SK-N-SH (cell line): ENCODE measurements around the gene KRT73. TPM values are rescaled to one million over a fixed set of nuclear protein-coding genes. Genes with fewer than 3 reads are reported as not detected.

ENCODE experiments used
- CTCF ChIA-PET: fragments of 300-600, 350-600 bp; formaldehyde crosslinking; extraction: SDS; loops from one replicate; lab custom pipeline; 2021; lab: Yijun Ruan, JAX
- POLR2A ChIA-PET: fragments of 350-600 bp; sonication (Branson Sonifier 250); formaldehyde crosslinking; extraction: SDS; loops from one replicate; lab custom pipeline; 2020; ENCODE audit warnings: antibody characterized with exemption, inconsistent platforms; lab: Yijun Ruan, JAX
- DNase-seq: peaks from one replicate; pipeline ENCODE4 v3.0.0; 2012
- H2AFZ ChIP-seq: fragments of 200-600 bp; sonication (generic); 2 replicates; pipeline ENCODE4 v1.8.1; 2016; ENCODE audit warnings: antibody characterized with exemption, mild to moderate bottlenecking, low read depth
- H3F3A ChIP-seq: fragments of 200-600 bp; sonication (generic); replicated peaks from 2 replicates; pipeline ENCODE3; 2016; ENCODE audit warnings: antibody characterized with exemption, mild to moderate bottlenecking; ENCODE audit not compliant: insufficient read depth
- H3K27ac ChIP-seq, 2 experiments: fragments of 200-500 bp in 1 of 2; fragments of 200-600 bp in 1 of 2; sonication (Bioruptor generic) in 1 of 2; sonication (generic), shearing (Covaris generic) in 1 of 2; 2 replicates each; pipeline versions ENCODE4 v1.5.1 to v1.6.1; 2014 to 2016; ENCODE audit warnings: low read depth in 2 of 2, inconsistent platforms in 1 of 2, low read length in 1 of 2, mild to moderate bottlenecking in 1 of 2, mixed read lengths in 1 of 2
- H3K27me3 ChIP-seq: fragments of 200-600 bp; sonication (generic), shearing (Covaris generic); 2 replicates; pipeline ENCODE4 v1.6.1; 2016; ENCODE audit warnings: mixed run types; ENCODE audit not compliant: insufficient read depth
- H3K36me3 ChIP-seq, 2 experiments: fragments of 200-500 bp in 1 of 2; fragments of 200-600 bp in 1 of 2; sonication (Bioruptor generic) in 1 of 2; sonication (generic) in 1 of 2; replicated peaks in 1 of 2; 2 replicates each; pipeline versions ENCODE3 to v1.5.1; 2014 to 2016; ENCODE audit warnings: low read length in 1 of 2, mild to moderate bottlenecking in 1 of 2; ENCODE audit not compliant: insufficient read depth in 2 of 2, control insufficient read depth in 1 of 2
- H3K4me1 ChIP-seq, 2 experiments: fragments of 200-500 bp in 1 of 2; fragments of 200-600 bp in 1 of 2; sonication (Bioruptor generic) in 1 of 2; sonication (generic), shearing (Covaris generic) in 1 of 2; 2 replicates each; pipeline versions ENCODE4 v1.5.1 to v1.6.1; 2014 to 2016; ENCODE audit warnings: low read depth in 1 of 2, low read length in 1 of 2, mixed run types in 1 of 2; ENCODE audit not compliant: insufficient read depth in 2 of 2, control insufficient read depth in 1 of 2
- H3K4me2 ChIP-seq: fragments of 200-600 bp; sonication (generic), shearing (Covaris generic); 2 replicates; pipeline ENCODE4 v1.6.1; 2017; ENCODE audit warnings: mixed run types
- H3K4me3 ChIP-seq, 2 experiments: fragments of 200-500 bp in 1 of 2; fragments of 200-600 bp in 1 of 2; sonication (Bioruptor generic) in 1 of 2; sonication (generic), shearing (Covaris generic) in 1 of 2; 2 replicates each; pipeline versions ENCODE4 v1.5.1 to v1.8.1; 2014 to 2016; ENCODE audit warnings: low read depth in 2 of 2, inconsistent platforms in 1 of 2, low read length in 1 of 2, mild to moderate bottlenecking in 1 of 2, mixed read lengths in 1 of 2, moderate library complexity in 1 of 2
- H3K79me2 ChIP-seq: fragments of 200-600 bp; sonication (generic); 2 replicates; pipeline ENCODE4 v1.8.1; 2017; ENCODE audit warnings: mild to moderate bottlenecking; ENCODE audit not compliant: insufficient read depth
- H3K9ac ChIP-seq: fragments of 200-600 bp; sonication (generic); 2 replicates; pipeline ENCODE4 v1.6.1; 2017; ENCODE audit warnings: mixed run types
- H3K9me2 ChIP-seq: fragments of 200-600 bp; sonication (generic); 2 replicates; pipeline ENCODE4 v1.6.1; 2017; ENCODE audit warnings: mixed run types
- H3K9me3 ChIP-seq: fragments of 200-600 bp; sonication (generic); 2 replicates; pipeline ENCODE4 v1.6.1; 2017; ENCODE audit warnings: mixed run types, mild to moderate bottlenecking, moderate library complexity
- H4K20me1 ChIP-seq: fragments of 200-600 bp; sonication (generic); 2 replicates; pipeline ENCODE4 v1.6.1; 2017; ENCODE audit warnings: mild to moderate bottlenecking, mixed run types; ENCODE audit not compliant: insufficient read depth
- CHD2 ChIP-seq: fragments of 150-350 bp; IDR thresholded peaks from 2 replicates; pipeline ENCODE4 v1.6.1; 2018; ENCODE audit warnings: low read length; ENCODE audit not compliant: partially characterized antibody
- ELF1 ChIP-seq: IDR thresholded peaks from 2 replicates; pipeline ENCODE4 v1.4.0; 2012
- EZH2phosphoT487 ChIP-seq: fragments of 200-600 bp; sonication (generic); IDR thresholded peaks from 2 replicates; pipeline ENCODE4 v1.6.1; 2017; ENCODE audit warnings: low read depth, mixed run types, mild to moderate bottlenecking, antibody characterized with exemption, moderate library complexity, borderline replicate concordance
- FOXJ3 ChIP-seq: sonication (generic); formaldehyde crosslinking; IDR thresholded peaks from 2 replicates; pipeline ENCODE4 v1.5.1; 2020; ENCODE audit warnings: mild to moderate bottlenecking, missing genetic modification reagents
- FOXM1 ChIP-seq: IDR thresholded peaks from 2 replicates; pipeline ENCODE4 v1.4.0; 2012; ENCODE audit warnings: low read depth, mild to moderate bottlenecking
- GABPA ChIP-seq: IDR thresholded peaks from 2 replicates; pipeline ENCODE4 v1.4.0; 2012; ENCODE audit warnings: low read depth, mild to moderate bottlenecking
- GATA2 ChIP-seq: sonication (generic); formaldehyde crosslinking; IDR thresholded peaks from 2 replicates; pipeline ENCODE4 v1.5.0; 2020; ENCODE audit warnings: mild to moderate bottlenecking, missing genetic modification reagents
- JUND ChIP-seq: IDR thresholded peaks from 2 replicates; pipeline ENCODE4 v1.4.0; 2012
- MEF2A ChIP-seq: IDR thresholded peaks from 2 replicates; pipeline ENCODE4 v1.4.0; 2012; ENCODE audit warnings: low read depth, borderline replicate concordance
- MXI1 ChIP-seq: IDR thresholded peaks from 2 replicates; pipeline ENCODE4 v1.6.1; 2012; ENCODE audit warnings: mild to moderate bottlenecking, low read depth, low read length, improper control_type of control experiment
- NFIC ChIP-seq: IDR thresholded peaks from 2 replicates; pipeline ENCODE4 v1.4.0; 2012; ENCODE audit warnings: borderline replicate concordance
- NRF1 ChIP-seq: IDR thresholded peaks from 2 replicates; pipeline ENCODE4 v1.6.1; 2012; ENCODE audit warnings: low read depth, mild to moderate bottlenecking, low read length
- POLR2AphosphoS5 ChIP-seq: IDR thresholded peaks from 2 replicates; pipeline ENCODE4 v1.6.1; 2012; ENCODE audit warnings: low read depth, low read length
- RXRA ChIP-seq: IDR thresholded peaks from 2 replicates; pipeline ENCODE4 v1.4.0; 2012; ENCODE audit warnings: low read depth, mild to moderate bottlenecking, borderline replicate concordance
- SIN3A ChIP-seq: IDR thresholded peaks from 2 replicates; pipeline ENCODE4 v1.6.1; 2012; ENCODE audit warnings: low read depth, mild to moderate bottlenecking, low read length, moderate library complexity, borderline replicate concordance
- SMC3 ChIP-seq: IDR thresholded peaks from 2 replicates; pipeline ENCODE4 v1.6.1; 2012; ENCODE audit warnings: low read depth, low read length, improper control_type of control experiment
- TCF12 ChIP-seq: IDR thresholded peaks from 2 replicates; pipeline ENCODE4 v1.4.0; 2012
- TEAD4 ChIP-seq: IDR thresholded peaks from 2 replicates; pipeline ENCODE4 v1.4.0; 2012; ENCODE audit warnings: mild to moderate bottlenecking, borderline replicate concordance; ENCODE audit not compliant: insufficient read depth
- YY1 ChIP-seq: IDR thresholded peaks from 2 replicates; pipeline ENCODE4 v1.4.0; 2012; ENCODE audit warnings: low read depth, mild to moderate bottlenecking
- WGBS: methylation state at CpG from one replicate; pipeline ENCODE4 v1.1.6; 2017; ENCODE audit warnings: low lambda C conversion rate; 5-methylcytosine and 5-hydroxymethylcytosine counted together
- polyA plus RNA-seq, 3 experiments: library from polyadenylated mRNA; depleted of rRNA; stranded (reverse); fragments of >200 nt; gene quantifications; 2 replicates each; pipeline ENCODE4 v1.2.3, GENCODE V29; 2012
- TF ChIP-seq, protein P1 (sequence below): fragments of 150-350 bp; IDR thresholded peaks from 2 replicates; pipeline ENCODE4 v1.6.1; 2017; ENCODE audit warnings: antibody characterized with exemption, low read length, low read depth, borderline replicate concordance
- TF ChIP-seq, protein P2 (sequence below): IDR thresholded peaks from 2 replicates; pipeline ENCODE4 v1.6.1; 2012; ENCODE audit warnings: mild to moderate bottlenecking, low read depth, low read length, moderate library complexity

Gene KRT73
- polyA plus RNA-seq, 1 of the 3 experiments (the other 2 are of a cell fraction): not detected

DNA sequence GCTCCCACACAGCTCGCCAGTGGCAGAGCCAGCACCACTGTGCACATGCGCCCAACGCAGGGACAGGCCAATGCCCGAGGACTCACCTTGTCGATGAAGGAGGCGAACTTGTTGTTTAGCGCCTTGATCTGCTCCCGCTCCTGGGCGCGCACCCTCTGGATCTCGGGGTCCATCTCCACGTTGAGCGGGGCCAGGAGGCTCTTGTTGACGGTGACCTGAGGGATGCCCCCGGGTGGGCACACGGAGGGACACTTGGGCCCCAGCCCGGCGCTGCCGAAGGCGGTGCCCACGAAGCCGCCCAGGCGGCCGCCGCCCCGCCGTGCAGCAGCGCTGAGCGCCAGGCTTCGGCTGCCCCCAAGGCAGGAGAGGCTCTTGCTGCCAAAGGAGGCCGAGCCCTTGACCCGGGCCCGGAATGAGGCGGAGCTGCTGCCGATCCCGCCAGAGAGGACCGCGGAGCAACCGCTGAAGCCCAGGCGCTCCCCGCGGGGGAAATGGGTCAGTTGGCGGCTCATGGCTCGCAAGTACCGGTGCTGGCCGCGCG is 17.3 kb downstream of the KRT73 start, which contains the start of gene KRT72 (continued):
- TF ChIP-seq, protein P1, sequence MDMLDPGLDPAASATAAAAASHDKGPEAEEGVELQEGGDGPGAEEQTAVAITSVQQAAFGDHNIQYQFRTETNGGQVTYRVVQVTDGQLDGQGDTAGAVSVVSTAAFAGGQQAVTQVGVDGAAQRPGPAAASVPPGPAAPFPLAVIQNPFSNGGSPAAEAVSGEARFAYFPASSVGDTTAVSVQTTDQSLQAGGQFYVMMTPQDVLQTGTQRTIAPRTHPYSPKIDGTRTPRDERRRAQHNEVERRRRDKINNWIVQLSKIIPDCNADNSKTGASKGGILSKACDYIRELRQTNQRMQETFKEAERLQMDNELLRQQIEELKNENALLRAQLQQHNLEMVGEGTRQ: no peak
- TF ChIP-seq POLR2AphosphoS5: no peak
- TF ChIP-seq GATA2 (CRISPR knock-in tag): no peak
- TF ChIP-seq, protein P2, sequence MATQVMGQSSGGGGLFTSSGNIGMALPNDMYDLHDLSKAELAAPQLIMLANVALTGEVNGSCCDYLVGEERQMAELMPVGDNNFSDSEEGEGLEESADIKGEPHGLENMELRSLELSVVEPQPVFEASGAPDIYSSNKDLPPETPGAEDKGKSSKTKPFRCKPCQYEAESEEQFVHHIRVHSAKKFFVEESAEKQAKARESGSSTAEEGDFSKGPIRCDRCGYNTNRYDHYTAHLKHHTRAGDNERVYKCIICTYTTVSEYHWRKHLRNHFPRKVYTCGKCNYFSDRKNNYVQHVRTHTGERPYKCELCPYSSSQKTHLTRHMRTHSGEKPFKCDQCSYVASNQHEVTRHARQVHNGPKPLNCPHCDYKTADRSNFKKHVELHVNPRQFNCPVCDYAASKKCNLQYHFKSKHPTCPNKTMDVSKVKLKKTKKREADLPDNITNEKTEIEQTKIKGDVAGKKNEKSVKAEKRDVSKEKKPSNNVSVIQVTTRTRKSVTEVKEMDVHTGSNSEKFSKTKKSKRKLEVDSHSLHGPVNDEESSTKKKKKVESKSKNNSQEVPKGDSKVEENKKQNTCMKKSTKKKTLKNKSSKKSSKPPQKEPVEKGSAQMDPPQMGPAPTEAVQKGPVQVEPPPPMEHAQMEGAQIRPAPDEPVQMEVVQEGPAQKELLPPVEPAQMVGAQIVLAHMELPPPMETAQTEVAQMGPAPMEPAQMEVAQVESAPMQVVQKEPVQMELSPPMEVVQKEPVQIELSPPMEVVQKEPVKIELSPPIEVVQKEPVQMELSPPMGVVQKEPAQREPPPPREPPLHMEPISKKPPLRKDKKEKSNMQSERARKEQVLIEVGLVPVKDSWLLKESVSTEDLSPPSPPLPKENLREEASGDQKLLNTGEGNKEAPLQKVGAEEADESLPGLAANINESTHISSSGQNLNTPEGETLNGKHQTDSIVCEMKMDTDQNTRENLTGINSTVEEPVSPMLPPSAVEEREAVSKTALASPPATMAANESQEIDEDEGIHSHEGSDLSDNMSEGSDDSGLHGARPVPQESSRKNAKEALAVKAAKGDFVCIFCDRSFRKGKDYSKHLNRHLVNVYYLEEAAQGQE: no peak

DNA sequence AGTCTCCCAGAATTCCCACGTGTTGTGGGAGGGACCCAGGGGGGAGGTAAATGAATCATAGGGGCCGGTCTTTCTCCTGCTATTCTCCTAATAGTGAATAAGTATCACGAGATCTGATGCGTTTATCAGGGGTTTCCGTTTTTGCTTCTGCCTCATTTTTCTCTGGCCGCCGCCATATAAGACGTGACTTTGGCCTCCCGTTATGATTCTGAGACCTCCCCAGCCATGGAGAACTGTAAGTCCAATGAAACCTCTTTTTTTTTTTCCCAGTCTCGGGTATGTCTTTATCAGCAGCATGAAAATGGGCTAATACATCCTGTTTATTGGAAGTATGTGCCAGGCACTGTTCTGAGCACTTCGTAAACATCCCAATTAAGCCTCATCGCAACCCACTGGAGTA is 17.9 kb downstream of the KRT73 start:
- Histone ChIP-seq H3K36me3 (no peaks in the 10 kb centered on the region), H3K27me3 (peaks cover 52% of the 10 kb centered on the region), H4K20me1 (no peaks in the 10 kb centered on the region), H3K4me3 (no peak overlapping the region), H3K4me2 (no peak overlapping the region), H3K9me3 (no peaks in the 10 kb centered on the region), H3K9ac (no peak overlapping the region), H3K4me1 (no peaks in the 10 kb centered on the region), H3F3A (no peaks in the 10 kb centered on the region), H3K9me2 (no peaks in the 10 kb centered on the region), H2AFZ (no peak overlapping the region), H3K79me2 (no peaks in the 10 kb centered on the region), H3K27ac (no peak overlapping the region)
- TF ChIP-seq, protein P1: no peak
- TF ChIP-seq YY1 (no peak), GABPA (no peak), ELF1 (no peak), RXRA (no peak), MEF2A (no peak)
- ChIA-PET POLR2A (no interaction called here), CTCF (no interaction called here)
- no peak for DNase-seq
- 44% methylated on average over 12 of the region's 12 CpGs for WGBS

DNA sequence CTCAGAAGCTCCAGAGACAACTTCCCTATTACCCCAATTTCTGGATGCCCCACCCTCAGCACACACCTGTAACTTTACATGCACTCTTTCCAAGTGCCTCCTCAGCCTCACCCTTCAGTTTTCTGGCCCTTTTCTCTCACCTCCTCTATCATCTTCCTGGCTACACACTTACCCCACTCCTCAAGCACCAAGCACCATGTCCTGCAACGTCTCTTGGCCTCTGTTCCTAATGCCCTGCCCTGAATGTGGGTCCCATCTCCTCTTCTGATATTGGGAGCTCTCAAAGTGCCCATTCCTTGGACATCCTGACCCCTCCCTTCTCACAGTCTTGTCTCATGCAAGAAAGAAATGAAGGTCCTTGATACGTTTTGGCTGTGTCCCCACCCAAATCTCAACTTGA is 18.3 kb downstream of the KRT73 start:
- H4K20me1 ChIP-seq: no peaks in the 10 kb centered on the region
- H3K9ac ChIP-seq: no peak overlapping the region
- no peak overlapping the region for H3K27ac ChIP-seq
- no peaks in the 10 kb centered on the region for H3K36me3 ChIP-seq
- no peak overlapping the region for H3K4me2 ChIP-seq
- no peaks in the 10 kb centered on the region for H3K9me3 ChIP-seq
- CTCF ChIA-PET: no interaction called here
- POLR2A ChIA-PET: no interaction called here
- H3K4me1 ChIP-seq: no peaks in the 10 kb centered on the region
- no peak overlapping the region for H3K4me3 ChIP-seq
- no peaks in the 10 kb centered on the region for H3F3A ChIP-seq
- no peaks in the 10 kb centered on the region for H3K9me2 ChIP-seq
- peaks cover 52% of the 10 kb centered on the region for H3K27me3 ChIP-seq
- 0% methylated on average over 2 of the region's 2 CpGs for WGBS
- no peak overlapping the region for H2AFZ ChIP-seq
- DNase-seq: no peak
- H3K79me2 ChIP-seq: no peaks in the 10 kb centered on the region
- TF ChIP-seq TCF12 (no peak), JUND (no peak), TEAD4 (no peak), EZH2phosphoT487 (no peak), MXI1 (no peak), GATA2 (CRISPR knock-in tag) (no peak), CHD2 (no peak), FOXM1 (no peak), FOXJ3 (CRISPR knock-in tag) (no peak), SIN3A (no peak), NRF1 (no peak), SMC3 (no peak), NFIC (no peak)
